ENCODE results near the gene LRRC36. TPM values are rescaled to one million over a fixed set of nuclear protein-coding genes. Genes with fewer than 3 reads are reported as not detected.

Gene LRRC36
- total and polyA plus RNA-seq, 2 of the 13 experiments (the other 11 are each of a cell fraction or from before 2014, with no cell fraction given), result 0.12 to 0.15 TPM

- TF ChIP-seq POLR2G (IDR thresholded peaks at IDR 0.05; ENCODE audit: low read depth, low read length), result peak; percentile 73
- no peak for TF ChIP-seq ZNF143 (CRISPR knock-in tag; IDR thresholded peaks at IDR 0.05)
- TF ChIP-seq ZNF839 (CRISPR knock-in tag; IDR thresholded peaks at IDR 0.05; ENCODE audit: borderline replicate concordance), result peak; percentile 78; the same call in 1 of the 2 replicates
- no peak for TF ChIP-seq ZNF562 (CRISPR knock-in tag; IDR thresholded peaks at IDR 0.05; ENCODE audit: borderline replicate concordance)
- peak; percentile 60; the same call in 1 of the 2 replicates for TF ChIP-seq SIN3A (IDR thresholded peaks at IDR 0.05; ENCODE audit: borderline replicate concordance, low read depth, low read length)
- 0 out of 2 replicates have a peak, but pooled peaks have one; percentile 33 for TF ChIP-seq BATF2 (CRISPR knock-in tag; IDR thresholded peaks at IDR 0.05)
- no peak for TF ChIP-seq SOX6 (IDR thresholded peaks at IDR 0.05)
- TF ChIP-seq SOX6 (CRISPR knock-in tag; IDR thresholded peaks at IDR 0.05), result peak; percentile 59
- TF ChIP-seq, protein P1, sequence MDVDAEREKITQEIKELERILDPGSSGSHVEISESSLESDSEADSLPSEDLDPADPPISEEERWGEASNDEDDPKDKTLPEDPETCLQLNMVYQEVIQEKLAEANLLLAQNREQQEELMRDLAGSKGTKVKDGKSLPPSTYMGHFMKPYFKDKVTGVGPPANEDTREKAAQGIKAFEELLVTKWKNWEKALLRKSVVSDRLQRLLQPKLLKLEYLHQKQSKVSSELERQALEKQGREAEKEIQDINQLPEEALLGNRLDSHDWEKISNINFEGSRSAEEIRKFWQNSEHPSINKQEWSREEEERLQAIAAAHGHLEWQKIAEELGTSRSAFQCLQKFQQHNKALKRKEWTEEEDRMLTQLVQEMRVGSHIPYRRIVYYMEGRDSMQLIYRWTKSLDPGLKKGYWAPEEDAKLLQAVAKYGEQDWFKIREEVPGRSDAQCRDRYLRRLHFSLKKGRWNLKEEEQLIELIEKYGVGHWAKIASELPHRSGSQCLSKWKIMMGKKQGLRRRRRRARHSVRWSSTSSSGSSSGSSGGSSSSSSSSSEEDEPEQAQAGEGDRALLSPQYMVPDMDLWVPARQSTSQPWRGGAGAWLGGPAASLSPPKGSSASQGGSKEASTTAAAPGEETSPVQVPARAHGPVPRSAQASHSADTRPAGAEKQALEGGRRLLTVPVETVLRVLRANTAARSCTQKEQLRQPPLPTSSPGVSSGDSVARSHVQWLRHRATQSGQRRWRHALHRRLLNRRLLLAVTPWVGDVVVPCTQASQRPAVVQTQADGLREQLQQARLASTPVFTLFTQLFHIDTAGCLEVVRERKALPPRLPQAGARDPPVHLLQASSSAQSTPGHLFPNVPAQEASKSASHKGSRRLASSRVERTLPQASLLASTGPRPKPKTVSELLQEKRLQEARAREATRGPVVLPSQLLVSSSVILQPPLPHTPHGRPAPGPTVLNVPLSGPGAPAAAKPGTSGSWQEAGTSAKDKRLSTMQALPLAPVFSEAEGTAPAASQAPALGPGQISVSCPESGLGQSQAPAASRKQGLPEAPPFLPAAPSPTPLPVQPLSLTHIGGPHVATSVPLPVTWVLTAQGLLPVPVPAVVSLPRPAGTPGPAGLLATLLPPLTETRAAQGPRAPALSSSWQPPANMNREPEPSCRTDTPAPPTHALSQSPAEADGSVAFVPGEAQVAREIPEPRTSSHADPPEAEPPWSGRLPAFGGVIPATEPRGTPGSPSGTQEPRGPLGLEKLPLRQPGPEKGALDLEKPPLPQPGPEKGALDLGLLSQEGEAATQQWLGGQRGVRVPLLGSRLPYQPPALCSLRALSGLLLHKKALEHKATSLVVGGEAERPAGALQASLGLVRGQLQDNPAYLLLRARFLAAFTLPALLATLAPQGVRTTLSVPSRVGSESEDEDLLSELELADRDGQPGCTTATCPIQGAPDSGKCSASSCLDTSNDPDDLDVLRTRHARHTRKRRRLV (CRISPR knock-in tag; IDR thresholded peaks at IDR 0.05), result no peak
- TF ChIP-seq ATF7 (IDR thresholded peaks at IDR 0.05), result no peak
- 0 out of 2 replicates have a peak, but pooled peaks have one; percentile 52 for TF ChIP-seq ATF7 (CRISPR knock-in tag; IDR thresholded peaks at IDR 0.05)
- TF ChIP-seq NCOA1 (CRISPR knock-in tag; IDR thresholded peaks at IDR 0.05), result no peak
- TF ChIP-seq ZNF441 (CRISPR knock-in tag; IDR thresholded peaks at IDR 0.05; ENCODE audit: borderline replicate concordance), result no peak
- TF ChIP-seq GTF3A (CRISPR knock-in tag; conservative IDR thresholded peaks at IDR 0.05), result 0 out of 2 replicates have a peak, but pooled peaks have one; percentile 49
- no peak for TF ChIP-seq ZNF33A (CRISPR knock-in tag; IDR thresholded peaks at IDR 0.05; ENCODE audit: borderline replicate concordance)
- TF ChIP-seq ZMYM3 (CRISPR knock-in tag; IDR thresholded peaks at IDR 0.05), result no peak
- TF ChIP-seq HHEX (CRISPR knock-in tag; IDR thresholded peaks at IDR 0.05), result no peak
- TF ChIP-seq MXI1 (IDR thresholded peaks at IDR 0.05; ENCODE audit: borderline replicate concordance, low read depth, low read length), result peak; percentile 92; the same call in 1 of the 3 replicates
- TF ChIP-seq JUND (CRISPR knock-in tag; IDR thresholded peaks at IDR 0.05), result 0 out of 2 replicates have a peak, but pooled peaks have one; percentile 30
- TF ChIP-seq HOXA7 (CRISPR knock-in tag; IDR thresholded peaks at IDR 0.05), result no peak
- TF ChIP-seq RXRB (CRISPR knock-in tag; IDR thresholded peaks at IDR 0.05; ENCODE audit: borderline replicate concordance), result 0 out of 2 replicates have a peak, but pooled peaks have one; percentile 6
- TF ChIP-seq ZNF30 (CRISPR knock-in tag; IDR thresholded peaks at IDR 0.05), result no peak
- peak; percentile 93 for TF ChIP-seq HES4 (CRISPR knock-in tag; IDR thresholded peaks at IDR 0.05; ENCODE audit: borderline replicate concordance)
Observed at GRCh38 chr16:67430504-67430976, 103.9 kb downstream of the LRRC36 start (continued).
